Activated CD4-positive, alpha-beta memory T cell treated with anti-CD3 and anti-CD28 coated beads for 36 hours (primary cell): ENCODE data around the gene TMEM106C. TPM values are rescaled to one million over a fixed set of nuclear protein-coding genes. Genes with fewer than 3 reads are reported as not detected.

ENCODE experiments used
- CTCF ChIA-PET: fragments of 350-600 bp; sonication (Branson Sonifier 250); formaldehyde crosslinking; loops from one replicate; lab custom pipeline; 2021; ENCODE audit warnings: antibody characterized with exemption, inconsistent platforms; lab: Charles Lee
- POLR2A ChIA-PET: fragments of 350-600 bp; sonication (Branson Sonifier 250); formaldehyde crosslinking; loops from one replicate; lab custom pipeline; 2021; ENCODE audit warnings: antibody characterized with exemption; lab: Charles Lee
- DNase-seq: peaks from one replicate; pipeline ENCODE4 v3.0.0-alpha.2; 2020
- H3K27ac Mint-ChIP-seq: one replicate; pipeline ENCODE4 v1.8.0; 2021; ENCODE audit warnings: mixed read lengths
- H3K27me3 Mint-ChIP-seq: one replicate; pipeline ENCODE4 v1.8.0; 2021; ENCODE audit warnings: mixed read lengths
- H3K36me3 Mint-ChIP-seq: one replicate; pipeline ENCODE4 v1.8.0; 2021; ENCODE audit warnings: mixed read lengths
- H3K4me1 Mint-ChIP-seq: one replicate; pipeline ENCODE4 v1.8.0; 2021; ENCODE audit warnings: low read depth, mixed read lengths
- H3K4me3 Mint-ChIP-seq: one replicate; pipeline ENCODE4 v1.8.0; 2021; ENCODE audit warnings: mild to moderate bottlenecking, mixed read lengths
- H3K9me3 Mint-ChIP-seq: one replicate; pipeline ENCODE4 v1.8.0; 2021; ENCODE audit warnings: mixed read lengths
- intact Hi-C: fragments of 100-400 bp; cut with micrococcal nuclease; formaldehyde crosslinking; loops from one replicate; pipeline ENCODE4 v1.15.1; 2023
- total RNA-seq, 2 experiments: library from RNA; stranded (reverse); gene quantifications; one replicate each; pipeline ENCODE4 v1.2.3, GENCODE V29; 2021

Gene TMEM106C
- total RNA-seq, 2 experiments from 2014 or later = 179 to 182 TPM

DNA sequence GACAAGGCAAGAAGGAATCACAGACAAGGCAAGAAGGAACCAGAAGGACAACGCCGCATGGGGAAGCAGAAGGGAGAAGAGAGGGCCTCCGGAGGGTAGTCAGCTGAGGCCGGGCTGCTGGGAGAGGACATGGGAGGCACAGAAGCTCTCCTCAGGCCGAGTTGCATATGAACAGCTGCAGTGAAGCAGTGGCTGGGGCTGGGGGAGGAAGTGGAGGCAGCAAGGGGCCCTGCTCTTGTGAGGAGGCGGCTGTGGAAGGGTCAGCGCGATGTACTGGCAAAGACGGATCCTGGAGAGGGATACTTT, 22.0 kb upstream of the TMEM106C start:
- peaks cover 30% of the 10 kb centered on the region for H3K27me3 Mint-ChIP-seq
- no peak overlapping the region for H3K4me3 Mint-ChIP-seq
- no peaks in the 10 kb centered on the region for H3K4me1 Mint-ChIP-seq
- no peaks in the 10 kb centered on the region for H3K9me3 Mint-ChIP-seq
- POLR2A ChIA-PET = no interaction called here
- CTCF ChIA-PET = interaction anchor here (1.0 kb wide), 1 partner anchor 202 kb away, joined by 3 read pairs; no protein-coding TSS in a partner anchor
- H3K27ac Mint-ChIP-seq = no peak overlapping the region
- no peak for DNase-seq
- no peaks in the 10 kb centered on the region for H3K36me3 Mint-ChIP-seq
- intact Hi-C loops = no loop called here

DNA sequence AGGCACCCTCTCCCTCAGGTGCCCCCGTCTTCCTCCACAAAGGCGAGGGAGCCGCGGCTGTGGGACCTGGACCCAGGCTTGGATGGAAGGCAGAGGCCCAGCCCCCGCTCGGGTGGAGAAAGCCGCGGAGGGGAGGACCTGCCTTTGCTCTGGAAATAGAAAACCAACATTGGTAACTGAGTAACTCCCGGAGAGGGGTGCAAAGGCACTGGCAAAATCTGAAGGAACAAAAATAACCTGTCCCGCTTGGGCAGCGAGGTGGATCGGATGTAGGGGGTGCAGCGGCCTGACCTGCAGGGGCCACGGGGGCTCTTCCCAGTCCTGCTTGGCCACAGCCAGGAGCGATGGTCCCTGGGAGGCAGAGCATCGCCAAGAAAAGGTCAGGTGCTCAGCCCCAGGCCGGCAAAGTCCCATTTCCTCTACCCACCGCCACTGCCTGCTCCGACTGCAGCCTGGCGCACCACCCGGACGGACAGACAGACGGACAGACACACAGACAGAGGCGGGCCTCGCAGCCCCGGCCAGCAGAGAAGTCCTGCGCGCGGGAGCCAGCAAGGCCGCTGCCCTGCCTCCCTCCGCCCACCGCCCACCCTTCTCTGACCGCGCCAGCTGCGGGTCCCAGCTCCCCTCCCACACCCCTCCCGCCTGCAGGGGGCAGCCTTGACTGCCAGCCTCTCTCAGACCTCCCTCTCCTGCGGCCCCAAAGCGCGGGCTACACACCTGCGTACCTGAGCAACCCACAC, 21.4 kb upstream of the TMEM106C start:
- H3K9me3 Mint-ChIP-seq = no peaks in the 10 kb centered on the region
- H3K4me1 Mint-ChIP-seq = no peaks in the 10 kb centered on the region
- peak; percentile 64 for DNase-seq
- H3K36me3 Mint-ChIP-seq = no peaks in the 10 kb centered on the region
- peaks cover 30% of the 10 kb centered on the region for H3K27me3 Mint-ChIP-seq
- no peak overlapping the region for H3K27ac Mint-ChIP-seq
- intact Hi-C loops = no loop called here
- ChIA-PET CTCF (interaction anchor here (0.6 to 1.0 kb wide), 4 partner anchors 12 to 229 kb away, joined by 3 to 5 read pairs (median 4); no protein-coding TSS in a partner anchor), POLR2A (no interaction called here)
- H3K4me3 Mint-ChIP-seq = no peak overlapping the region

DNA sequence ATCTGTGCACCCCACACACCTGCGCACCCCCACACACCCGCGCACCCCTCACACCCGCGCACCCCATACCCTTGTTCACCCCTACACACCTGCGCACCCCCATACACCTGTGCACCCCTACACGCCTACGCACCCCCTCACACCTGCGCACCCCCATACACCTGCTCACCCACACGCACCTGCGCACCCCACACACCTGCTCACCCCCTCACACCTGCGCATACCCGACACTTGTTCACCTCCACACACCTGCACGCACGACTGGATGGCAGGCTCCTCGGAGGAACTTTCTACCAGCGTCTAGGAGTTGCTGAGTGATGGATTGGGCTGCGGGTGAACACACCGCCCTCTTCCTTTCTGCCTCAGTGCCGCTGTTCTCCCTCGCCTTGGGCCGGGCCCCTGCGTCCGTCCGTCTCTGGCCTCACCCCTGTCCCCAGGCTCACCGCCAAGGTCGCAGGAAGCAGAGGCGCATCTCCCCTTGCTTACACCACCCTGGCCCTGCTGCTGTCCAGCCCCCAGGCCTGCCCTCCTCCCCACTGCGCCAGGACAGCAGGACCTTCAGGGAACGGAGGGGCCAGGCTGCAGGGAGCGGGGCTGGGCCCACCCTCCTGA, 20.7 kb upstream of the TMEM106C start:
- H3K9me3 Mint-ChIP-seq = no peaks in the 10 kb centered on the region
- ChIA-PET CTCF (interaction anchor here (0.7 to 1.6 kb wide), 3 partner anchors 20 to 228 kb away, joined by 3 to 6 read pairs (median 5); partner anchors contain the start of gene TMEM106C), POLR2A (no interaction called here)
- H3K27me3 Mint-ChIP-seq = peaks cover 30% of the 10 kb centered on the region
- H3K27ac Mint-ChIP-seq = no peak overlapping the region
- intact Hi-C loops = no loop called here
- no peaks in the 10 kb centered on the region for H3K4me1 Mint-ChIP-seq
- H3K4me3 Mint-ChIP-seq = no peak overlapping the region
- no peaks in the 10 kb centered on the region for H3K36me3 Mint-ChIP-seq
- DNase-seq = no peak

DNA sequence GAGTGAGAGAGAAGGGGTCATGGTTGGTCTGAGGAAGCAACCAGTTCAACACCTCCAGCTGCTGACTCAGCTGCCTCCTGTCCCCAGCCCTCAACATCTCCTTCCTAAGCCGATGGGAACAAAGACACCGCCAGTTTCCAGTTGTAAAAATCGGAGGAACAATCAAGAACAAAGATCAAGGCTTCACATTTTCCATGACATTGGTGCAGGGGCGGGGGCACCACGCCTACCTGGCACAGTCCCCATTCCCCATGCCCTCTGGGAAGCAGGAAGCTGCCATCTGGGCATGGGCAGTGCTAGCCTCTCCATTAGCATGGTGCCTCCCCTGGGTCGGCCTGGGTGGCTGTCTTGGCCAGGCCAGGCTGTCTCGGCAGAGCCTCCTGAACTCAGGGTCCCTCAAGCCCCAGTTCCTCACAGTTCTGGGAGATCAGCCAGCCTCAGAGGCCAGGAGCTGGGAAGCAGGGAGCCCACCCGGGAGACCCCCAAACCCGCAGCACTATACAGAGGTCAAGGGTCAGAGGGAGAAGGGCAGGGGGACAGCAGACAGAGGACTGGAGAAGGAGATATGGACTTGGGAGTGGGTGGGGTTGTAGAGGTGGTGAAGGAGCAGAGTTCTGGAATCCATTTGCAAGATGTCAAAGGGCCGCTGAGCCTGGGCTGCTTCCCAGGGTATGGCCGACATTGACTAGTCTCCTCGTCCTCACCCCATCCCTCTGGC, 19.6 kb upstream of the TMEM106C start:
- no peaks in the 10 kb centered on the region for H3K9me3 Mint-ChIP-seq
- ChIA-PET POLR2A (no interaction called here), CTCF (interaction anchor here (1.6 kb wide), 1 partner anchor 19 kb away, joined by 6 read pairs; the partner anchor contains the start of gene TMEM106C)
- peaks cover 30% of the 10 kb centered on the region for H3K27me3 Mint-ChIP-seq
- H3K36me3 Mint-ChIP-seq = no peaks in the 10 kb centered on the region
- DNase-seq = no peak
- intact Hi-C loops = no loop called here
- H3K4me1 Mint-ChIP-seq = no peaks in the 10 kb centered on the region
- no peak overlapping the region for H3K27ac Mint-ChIP-seq
- no peak overlapping the region for H3K4me3 Mint-ChIP-seq

DNA sequence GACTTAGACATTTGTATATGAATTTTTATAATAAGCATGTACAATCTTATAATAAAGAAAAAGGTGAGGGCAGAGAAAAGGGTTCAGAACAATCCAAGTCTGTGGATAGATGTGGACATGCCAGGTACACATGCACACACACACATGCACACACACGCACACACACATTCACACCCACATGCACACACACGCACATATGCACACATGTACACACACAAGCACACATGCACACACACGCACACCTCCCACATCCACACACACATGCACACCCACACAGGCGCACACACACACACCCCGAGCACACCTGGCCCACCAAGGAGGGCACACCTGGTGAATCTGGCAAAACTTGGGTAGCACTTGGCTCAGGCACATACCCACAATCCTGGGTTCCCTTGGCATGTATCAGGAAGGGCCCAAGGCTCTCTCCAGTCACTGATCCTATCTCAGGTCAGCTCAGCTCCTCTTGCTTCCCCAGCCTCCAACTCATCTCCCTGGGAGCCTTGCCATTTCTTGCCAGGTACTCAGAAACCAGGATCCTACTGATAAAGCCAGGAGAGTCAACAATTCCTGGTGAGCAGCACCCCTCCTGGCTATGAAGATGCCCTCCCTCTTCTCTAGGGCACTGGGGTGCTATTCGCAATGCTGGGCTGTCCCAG, 18.6 kb upstream of the TMEM106C start:
- CTCF ChIA-PET = interaction anchor here (1.6 kb wide), 1 partner anchor 18 kb away, joined by 6 read pairs; the partner anchor contains the start of gene TMEM106C
- Mint-ChIP-seq H3K4me3 (no peak overlapping the region), H3K27ac (no peak overlapping the region)

DNA sequence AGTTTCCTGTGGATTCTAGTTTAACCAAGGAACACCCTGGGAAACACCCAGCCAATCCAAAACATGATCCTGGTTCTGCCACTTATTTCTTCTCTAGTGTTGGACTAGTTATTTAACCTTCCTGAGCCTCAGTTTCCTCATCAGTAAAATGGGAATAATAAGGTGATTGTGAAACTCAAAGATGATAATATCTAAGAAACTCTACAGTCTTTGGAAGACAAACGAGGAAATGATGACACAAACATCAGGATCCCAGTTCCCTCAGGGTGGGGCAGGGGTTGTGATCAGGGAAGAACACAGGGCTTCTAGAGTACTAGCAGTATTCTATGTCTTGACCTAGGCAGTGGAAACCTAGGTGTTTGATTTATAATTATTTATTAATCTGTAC, 18.1 kb upstream of the TMEM106C start:
- H3K36me3 Mint-ChIP-seq = no peaks in the 10 kb centered on the region
- ChIA-PET CTCF (no interaction called here), POLR2A (no interaction called here)
- intact Hi-C loops = no loop called here
- H3K27me3 Mint-ChIP-seq = peaks cover 28% of the 10 kb centered on the region
- no peak overlapping the region for H3K4me3 Mint-ChIP-seq
- no peak for DNase-seq
- H3K4me1 Mint-ChIP-seq = peaks cover 5% of the 10 kb centered on the region
- no peaks in the 10 kb centered on the region for H3K9me3 Mint-ChIP-seq
- no peak overlapping the region for H3K27ac Mint-ChIP-seq

More for the DNA sequence above, 18.6 kb upstream of the TMEM106C start:
- H3K36me3 Mint-ChIP-seq = no peaks in the 10 kb centered on the region
- DNase-seq = no peak
- no peaks in the 10 kb centered on the region for H3K9me3 Mint-ChIP-seq
- H3K27me3 Mint-ChIP-seq = peaks cover 30% of the 10 kb centered on the region
- intact Hi-C loops = no loop called here
- POLR2A ChIA-PET = no interaction called here
- peaks cover 5% of the 10 kb centered on the region for H3K4me1 Mint-ChIP-seq

DNA sequence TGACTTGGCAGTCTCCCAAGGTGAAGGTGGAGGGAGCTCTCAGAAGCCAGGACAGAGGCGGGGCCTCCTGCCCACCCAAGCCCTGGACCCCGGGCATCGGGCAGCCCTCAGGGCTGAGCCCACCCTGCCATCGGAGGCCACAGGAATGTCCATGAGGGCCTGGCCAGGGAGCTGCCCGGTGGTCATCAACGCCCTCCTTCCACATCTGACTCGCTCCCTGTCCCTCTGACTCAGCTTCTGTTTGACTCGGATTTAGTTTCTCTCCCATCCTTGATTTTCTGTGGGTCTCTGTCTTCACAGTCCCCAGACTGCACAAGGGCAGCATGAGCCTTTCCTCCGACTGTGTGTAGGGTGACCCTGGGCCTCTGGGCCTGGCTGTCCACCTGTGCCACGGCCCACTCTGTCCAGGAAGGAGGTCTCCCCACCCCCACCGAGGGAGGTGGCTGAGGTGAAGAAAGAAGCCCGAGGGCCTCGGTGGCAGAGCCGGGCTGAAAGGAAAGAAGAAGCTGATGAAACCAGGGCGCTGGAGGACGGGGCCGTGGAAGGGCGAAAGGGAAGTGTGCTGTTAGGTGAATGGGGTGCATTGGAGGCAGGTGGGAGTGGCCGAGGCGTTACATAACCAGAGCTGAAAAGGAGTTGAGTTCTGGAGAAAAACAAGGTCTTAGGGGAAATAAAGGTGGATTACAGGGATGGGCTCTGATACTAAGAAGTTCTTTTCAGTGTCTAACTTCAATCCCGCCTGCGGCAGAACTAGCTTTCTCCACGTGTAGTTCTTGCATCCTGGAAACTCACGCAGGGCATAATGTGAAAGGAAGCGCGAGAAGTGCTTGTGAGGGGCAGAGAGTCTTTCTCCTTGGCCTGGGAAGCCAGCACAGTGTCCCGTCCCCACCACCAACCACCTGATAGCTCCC, 16.7 kb upstream of the TMEM106C start:
- H3K27ac Mint-ChIP-seq = no peak overlapping the region
- peaks cover 5% of the 10 kb centered on the region for H3K4me1 Mint-ChIP-seq
- H3K9me3 Mint-ChIP-seq = no peaks in the 10 kb centered on the region
- ChIA-PET POLR2A (interaction anchor here (0.6 to 0.8 kb wide), 2 partner anchors 142 to 148 kb away, joined by 3 read pairs; no protein-coding TSS in a partner anchor), CTCF (interaction anchor here (1.2 to 1.7 kb wide), 3 partner anchors 17 to 107 kb away, joined by 3 to 5 read pairs (median 4); partner anchors contain the start of genes TMEM106C and VDR)
- H3K4me3 Mint-ChIP-seq = no peak overlapping the region
- intact Hi-C loops = no loop called here
- no peaks in the 10 kb centered on the region for H3K36me3 Mint-ChIP-seq
- H3K27me3 Mint-ChIP-seq = peaks cover 18% of the 10 kb centered on the region
- no peak for DNase-seq

DNA sequence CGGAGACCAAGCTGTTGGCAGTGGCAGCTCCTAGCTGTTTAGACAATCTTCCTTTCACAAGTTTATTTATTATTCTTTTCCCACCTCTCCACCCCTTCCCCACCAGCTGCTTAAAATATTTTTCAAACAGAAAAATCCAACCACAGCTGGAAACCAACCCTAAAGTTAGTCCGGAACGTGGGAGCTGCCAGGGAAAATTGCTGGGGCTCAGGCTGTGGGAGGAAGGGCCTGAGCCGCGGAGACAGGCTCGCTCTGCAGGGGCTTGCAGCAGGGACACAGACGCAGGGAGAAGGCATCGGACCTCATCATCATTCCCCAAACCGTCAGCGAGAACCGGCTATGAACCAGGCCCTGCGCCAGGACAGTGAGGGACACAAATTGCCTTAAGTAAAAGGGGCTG, 16.1 kb upstream of the TMEM106C start:
- no peak overlapping the region for H3K27ac Mint-ChIP-seq
- CTCF ChIA-PET = interaction anchor here (1.2 to 1.7 kb wide), 3 partner anchors 16 to 107 kb away, joined by 3 to 5 read pairs (median 4); partner anchors contain the start of genes TMEM106C and VDR
- no peaks in the 10 kb centered on the region for H3K36me3 Mint-ChIP-seq
- DNase-seq = no peak
- POLR2A ChIA-PET = interaction anchor here (0.8 kb wide), 1 partner anchor 149 kb away, joined by 3 read pairs; no protein-coding TSS in a partner anchor
- H3K27me3 Mint-ChIP-seq = peaks cover 13% of the 10 kb centered on the region
- peaks cover 5% of the 10 kb centered on the region for H3K4me1 Mint-ChIP-seq
- intact Hi-C loops = no loop called here
- H3K9me3 Mint-ChIP-seq = no peaks in the 10 kb centered on the region
- no peak overlapping the region for H3K4me3 Mint-ChIP-seq

DNA sequence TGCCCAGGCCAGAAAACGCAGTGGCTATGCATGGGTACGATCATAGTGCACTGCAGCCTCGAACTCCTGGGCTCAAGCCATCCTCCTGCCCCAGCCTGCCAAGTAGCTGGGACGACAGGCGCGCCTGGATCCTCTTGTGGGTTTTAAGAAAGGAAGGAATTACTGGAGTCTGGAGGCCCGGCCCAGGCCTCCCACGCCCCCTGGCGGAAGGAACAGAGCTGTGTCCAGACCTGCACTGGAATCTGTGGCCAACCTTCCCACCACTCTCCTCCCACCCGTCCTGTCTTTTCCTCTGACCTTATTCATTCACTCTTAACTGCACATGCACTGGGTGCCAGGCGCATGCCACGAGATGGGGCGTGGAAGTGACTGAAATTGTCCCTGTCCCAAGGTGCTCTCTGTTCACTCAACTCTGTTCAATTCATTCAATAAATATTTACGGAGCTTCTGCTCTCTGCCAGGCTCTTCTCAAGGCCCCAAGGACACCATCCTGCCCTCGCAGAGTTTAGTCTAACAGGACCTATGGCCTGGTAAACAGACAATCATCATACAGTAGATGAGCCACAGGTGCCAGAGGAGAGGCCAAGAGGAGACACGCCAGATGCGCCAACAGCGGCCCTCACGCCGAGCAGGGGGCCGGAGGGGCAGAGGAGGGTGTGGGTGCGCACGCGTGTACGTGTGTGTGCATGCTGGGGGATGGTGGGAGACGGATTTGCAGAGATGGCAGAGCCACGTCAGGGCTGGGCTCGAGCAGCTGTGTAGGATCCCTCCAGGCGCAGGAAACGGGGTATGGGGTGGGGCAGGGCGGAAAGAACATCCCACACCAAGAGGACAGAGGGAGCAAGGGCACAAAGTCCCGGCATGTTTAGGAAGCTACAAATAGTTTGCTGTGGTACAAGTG, 13.7 kb upstream of the TMEM106C start:
- POLR2A ChIA-PET = no interaction called here
- H3K4me3 Mint-ChIP-seq = no peak overlapping the region
- intact Hi-C loops = loop anchor here (1.0 kb wide), 1 partner anchor 44 kb away; no protein-coding TSS in a partner anchor
- peak; percentile 72 for DNase-seq
- no peaks in the 10 kb centered on the region for H3K36me3 Mint-ChIP-seq
- CTCF ChIA-PET = interaction anchor here (0.6 to 2.9 kb wide), 42 partner anchors 9 to 236 kb away, joined by 3 to 15 read pairs (median 4); partner anchors contain the start of genes TMEM106C and VDR
- H3K4me1 Mint-ChIP-seq = peaks cover 5% of the 10 kb centered on the region
- H3K27ac Mint-ChIP-seq = no peak overlapping the region
- H3K9me3 Mint-ChIP-seq = no peaks in the 10 kb centered on the region
- peaks cover 3% of the 10 kb centered on the region for H3K27me3 Mint-ChIP-seq

DNA sequence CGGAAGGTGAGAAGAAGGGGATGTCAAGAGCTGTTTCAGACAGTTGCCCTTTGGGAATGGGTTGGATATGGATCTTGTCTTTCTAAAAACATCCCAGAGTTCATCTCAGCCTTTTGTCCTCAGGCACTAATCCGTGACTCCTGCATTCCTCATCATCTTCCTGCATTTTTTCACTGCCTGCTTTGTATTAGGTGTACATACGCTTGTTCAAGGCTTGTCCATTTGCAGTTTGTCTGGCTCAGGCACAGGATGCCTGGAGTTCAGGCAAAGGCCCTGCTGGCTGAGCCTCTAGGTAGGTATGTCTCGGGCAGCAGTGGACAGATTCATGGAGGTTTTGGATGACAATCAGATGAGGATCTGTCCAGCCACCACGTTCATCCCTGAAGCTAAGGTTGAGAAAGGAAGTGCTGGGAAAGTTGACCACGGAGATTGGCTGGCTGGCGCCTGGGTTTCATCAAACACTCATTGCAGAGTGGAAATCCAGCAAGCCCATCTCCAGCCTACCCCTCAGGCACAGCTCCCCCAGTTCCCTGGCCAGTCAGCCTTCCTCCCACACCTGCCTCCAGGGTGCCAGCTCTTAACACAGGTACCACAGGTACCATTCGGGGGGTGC, 12.4 kb upstream of the TMEM106C start:
- H3K9me3 Mint-ChIP-seq = no peaks in the 10 kb centered on the region
- POLR2A ChIA-PET = interaction anchor here (0.7 kb wide), 1 partner anchor 60 kb away, joined by 3 read pairs; no protein-coding TSS in a partner anchor
- CTCF ChIA-PET = interaction anchor here (0.9 to 2.9 kb wide), 5 partner anchors 12 to 667 kb away, joined by 3 to 13 read pairs (median 4); partner anchors contain the start of gene TMEM106C
- intact Hi-C loops = no loop called here
- H3K4me3 Mint-ChIP-seq = no peak overlapping the region
- DNase-seq = no peak
- no peaks in the 10 kb centered on the region for H3K36me3 Mint-ChIP-seq
- no peak overlapping the region for H3K27ac Mint-ChIP-seq
- H3K27me3 Mint-ChIP-seq = no peaks in the 10 kb centered on the region
- peaks cover 5% of the 10 kb centered on the region for H3K4me1 Mint-ChIP-seq
